Measurements from ENCODE around the gene FPGT. TPM values are rescaled to one million over a fixed set of nuclear protein-coding genes. Genes with fewer than 3 reads are reported as not detected.
"Not testable (repeated sequence)": the region's sequence is repeated elsewhere in the genome, so short reads cannot be mapped to it uniquely, and the experiment has no call there.

Gene FPGT
- 32.9 TPM for total RNA-seq

DNA sequence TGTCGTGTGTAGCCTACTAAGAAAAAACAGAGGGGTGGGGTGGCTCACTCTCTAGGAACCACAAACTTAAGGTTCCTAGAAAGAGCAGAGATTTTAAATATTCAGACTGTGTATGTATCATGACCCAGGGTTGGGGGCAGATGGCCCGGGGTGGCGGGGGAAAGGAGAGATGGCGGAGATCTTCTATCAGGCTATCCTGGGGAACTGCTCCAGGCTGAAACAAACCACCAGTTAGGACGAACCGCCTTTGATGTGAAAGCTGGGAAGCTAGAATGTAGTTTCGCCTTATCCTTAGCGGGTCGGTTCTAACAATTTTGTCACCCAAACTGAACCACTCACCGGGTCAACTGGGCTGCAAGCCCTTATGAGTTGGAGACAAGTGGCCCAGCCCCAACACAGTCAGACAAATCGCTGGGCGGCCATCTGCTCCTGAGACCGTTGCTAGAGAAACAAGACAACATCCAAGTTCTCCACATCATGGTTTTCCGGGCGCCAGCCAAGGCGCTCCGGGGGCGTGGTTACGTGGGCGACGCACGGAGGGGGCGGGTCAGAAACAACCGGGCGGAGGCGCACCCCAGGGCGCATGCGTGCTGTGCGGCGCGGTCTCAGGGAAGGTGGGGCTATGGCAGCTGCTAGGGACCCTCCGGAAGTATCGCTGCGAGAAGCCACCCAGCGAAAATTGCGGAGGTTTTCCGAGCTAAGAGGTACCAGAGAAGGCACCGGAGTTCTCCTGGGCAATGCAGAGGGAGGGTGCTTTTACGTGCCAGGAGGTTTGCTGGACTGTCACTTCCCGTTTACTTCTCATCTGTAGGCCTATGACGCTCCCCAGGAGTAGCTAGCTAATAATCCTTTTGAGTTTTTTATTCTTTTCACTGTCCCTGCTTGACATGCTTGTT lies at the start of gene FPGT, which contains the start of gene LRRIQ3:
Gene FPGT, plus strand, starts transcription at position 586 of the 896 bp plus-strand sequence. Its CDS starts 37 bp downstream, at position 623.
Gene LRRIQ3, minus strand, starts transcription at position 520 of the 896 bp plus-strand sequence. CDS start 14,492 bp downstream, outside the sequence.
- DNase-seq, result peak; percentile 90

DNA sequence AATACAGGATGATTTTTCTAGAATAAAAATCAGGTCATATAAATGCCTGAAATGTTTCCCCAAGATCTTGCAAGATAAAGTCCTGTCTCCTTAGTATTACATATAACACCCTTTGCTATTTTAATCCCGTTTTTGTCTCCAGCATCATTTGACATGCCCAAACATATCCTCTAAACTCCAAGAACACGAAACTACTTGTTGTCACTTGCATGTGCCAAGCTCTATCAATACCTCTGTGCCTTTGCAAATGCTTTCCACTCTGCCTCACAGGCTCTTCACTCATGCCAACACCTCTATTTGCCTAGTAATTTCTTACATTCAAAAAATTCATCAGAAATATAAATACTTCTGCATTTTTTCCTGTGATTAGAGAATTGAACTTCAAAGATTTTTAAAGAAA lies 38.0 kb upstream of the FPGT start:
- DNase-seq, result no peak

DNA sequence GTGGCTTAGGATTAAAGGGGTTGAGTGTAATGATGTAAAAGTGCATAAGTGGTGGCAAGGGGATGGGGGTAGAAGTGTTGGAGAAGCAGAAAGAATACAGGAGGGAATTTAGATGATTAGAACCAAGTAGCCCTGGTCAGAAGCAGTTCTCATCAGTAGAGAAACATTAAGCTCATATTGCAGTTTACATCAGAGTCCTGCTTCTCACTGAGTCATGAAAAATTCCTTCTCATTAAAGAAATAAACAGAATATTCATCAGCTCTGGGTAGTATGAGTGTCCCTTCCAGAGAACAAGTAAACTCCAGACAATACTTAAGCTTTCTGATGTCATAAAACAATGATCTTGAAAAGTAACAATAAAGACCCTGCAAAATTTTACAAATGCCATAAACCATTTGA lies 36.5 kb upstream of the FPGT start:
- DNase-seq, result no peak

DNA sequence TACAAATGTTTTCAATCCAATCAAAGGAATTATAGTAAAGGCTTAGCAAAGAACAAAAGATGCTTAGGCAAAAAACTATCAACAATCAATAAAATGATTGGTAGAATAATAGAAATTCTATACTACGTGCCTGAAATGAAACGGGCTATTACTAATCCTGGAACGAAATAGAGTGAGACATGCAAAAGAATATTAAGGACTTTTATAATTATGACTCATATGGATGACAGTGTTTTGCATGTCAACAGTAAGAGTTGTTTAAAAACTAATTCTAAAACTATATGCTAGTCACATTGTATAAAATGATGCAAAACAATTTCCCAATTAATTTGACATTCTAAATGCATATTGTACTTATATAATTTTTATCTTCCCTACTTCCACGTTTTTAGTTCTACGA lies 35.7 kb upstream of the FPGT start:
- no peak for DNase-seq

DNA sequence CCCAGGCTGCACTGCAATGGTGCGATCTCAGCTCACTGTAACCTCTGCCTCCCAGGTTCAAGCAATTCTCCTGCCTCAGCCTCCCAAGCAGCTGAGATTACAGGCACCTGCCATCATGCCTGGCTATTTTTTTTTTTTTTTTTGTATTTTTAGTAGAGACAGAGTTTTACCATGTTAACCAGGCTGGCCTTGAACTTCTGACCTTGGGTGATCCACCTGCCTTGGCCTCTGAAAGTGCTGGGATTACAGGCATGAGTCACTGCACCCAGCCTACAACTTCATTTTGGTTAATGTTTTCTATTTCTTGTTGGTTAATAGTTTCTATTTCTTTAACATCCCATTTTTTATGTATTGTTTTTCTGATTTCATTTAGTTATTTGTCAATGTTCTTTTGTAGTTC lies 23.6 kb upstream of the FPGT start:
- not testable (repeated sequence) for DNase-seq

DNA sequence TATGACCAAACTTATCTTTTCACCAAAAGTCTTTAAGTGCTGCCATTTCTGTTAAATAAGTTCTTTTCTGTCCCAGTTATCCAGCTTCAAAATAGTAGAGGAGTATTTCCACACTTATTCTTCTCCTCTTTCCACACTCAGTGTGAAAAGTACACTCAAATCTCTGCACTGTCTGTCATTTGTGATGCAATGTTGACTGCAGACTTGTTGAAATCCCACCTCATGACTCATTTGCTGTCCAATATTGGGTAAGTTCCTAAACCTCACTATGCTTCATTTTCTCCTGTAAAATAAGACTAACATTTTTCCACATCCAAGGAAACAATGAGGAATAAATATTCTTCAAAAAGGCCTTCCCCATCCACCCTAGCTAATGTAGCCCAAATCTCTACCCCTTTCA lies 17.6 kb upstream of the FPGT start:
- no peak for DNase-seq

DNA sequence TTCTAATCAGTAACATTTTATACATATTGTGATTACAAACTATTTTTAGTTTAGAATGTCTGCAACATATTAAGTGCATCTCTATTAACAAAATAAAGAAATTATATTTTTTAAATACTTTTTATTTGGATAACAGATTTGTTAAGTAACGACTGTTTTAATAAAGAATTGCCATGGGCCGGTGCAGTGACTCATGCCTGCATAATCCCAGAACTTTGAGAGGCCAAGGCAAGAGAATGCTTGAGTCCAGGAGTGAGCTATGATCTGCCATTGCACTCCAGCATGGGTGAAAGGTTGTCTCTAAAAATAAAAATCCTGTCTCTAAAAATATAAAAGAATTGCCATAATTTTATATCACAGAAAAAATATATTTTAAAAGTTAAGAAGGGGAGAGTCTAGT lies 4.1 kb upstream of the FPGT start:
- no peak for DNase-seq

DNA sequence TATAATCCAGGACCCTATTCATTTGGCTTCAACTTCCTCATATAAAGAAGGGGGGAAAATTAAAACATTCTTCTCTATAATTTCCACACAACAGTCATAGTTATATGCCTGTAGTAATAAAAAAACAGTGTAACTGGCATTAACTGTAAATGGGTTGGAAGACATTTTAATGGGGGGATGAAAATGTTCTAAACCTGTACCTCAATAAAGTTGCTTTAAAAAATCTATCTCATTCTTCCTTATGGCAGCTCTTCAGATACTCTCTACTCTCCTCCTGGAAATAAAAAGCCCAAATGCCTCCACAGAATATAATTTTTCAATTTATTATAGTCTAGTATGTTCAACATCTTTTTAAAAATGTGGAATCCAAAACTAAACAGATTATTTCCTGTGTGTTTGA lies 2.7 kb upstream of the FPGT start:
- no peak for DNase-seq

DNA sequence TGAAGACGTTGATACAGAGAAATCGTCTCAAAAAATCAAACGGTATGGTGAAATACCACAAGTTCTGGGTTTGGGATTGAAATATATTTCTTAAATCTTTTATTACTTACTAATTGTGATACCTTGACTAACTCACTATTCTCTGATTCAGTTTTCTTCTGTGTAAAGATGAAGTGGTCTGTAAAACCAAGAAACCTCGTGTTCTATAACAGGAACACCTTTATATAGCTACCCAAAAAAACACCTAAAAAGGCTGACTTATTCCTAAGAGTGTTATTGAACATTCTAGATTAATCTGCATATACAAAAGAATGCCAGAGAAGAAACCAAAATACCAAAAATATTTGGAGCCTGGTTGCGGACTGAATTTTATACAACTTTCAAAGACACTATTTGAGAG lies 787 bp upstream of the FPGT start:
- no peak for DNase-seq

DNA sequence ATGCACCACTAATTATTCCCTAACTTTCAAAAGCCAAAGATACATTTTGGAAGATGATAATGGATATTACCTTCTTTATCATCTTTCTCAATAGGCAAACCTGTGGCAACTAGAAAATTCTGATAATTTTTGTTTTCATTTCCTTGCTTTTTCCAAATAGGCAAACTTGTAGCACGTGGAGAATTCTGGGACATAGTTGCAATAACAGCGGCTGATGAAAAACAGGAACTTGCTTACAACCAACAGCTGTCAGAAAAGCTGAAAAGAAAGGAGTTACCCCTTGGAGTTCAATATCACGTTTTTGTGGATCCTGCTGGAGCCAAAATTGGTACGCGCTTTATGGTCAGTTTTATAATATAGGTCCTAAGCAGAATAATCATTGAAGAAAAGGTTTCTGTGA lies 1.5 kb downstream of the FPGT start:
- DNase-seq, result no peak

DNA sequence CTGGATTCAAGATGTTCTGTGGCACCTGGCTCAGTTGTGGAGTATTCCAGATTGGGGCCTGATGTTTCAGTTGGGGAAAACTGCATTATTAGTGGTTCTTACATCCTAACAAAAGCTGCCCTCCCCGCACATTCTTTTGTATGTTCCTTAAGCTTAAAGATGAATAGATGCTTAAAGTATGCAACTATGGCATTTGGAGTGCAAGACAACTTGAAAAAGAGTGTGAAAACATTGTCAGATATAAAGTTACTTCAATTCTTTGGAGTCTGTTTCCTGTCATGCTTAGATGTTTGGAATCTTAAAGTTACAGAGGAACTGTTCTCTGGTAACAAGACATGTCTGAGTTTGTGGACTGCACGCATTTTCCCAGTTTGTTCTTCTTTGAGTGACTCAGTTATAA lies 7.2 kb downstream of the FPGT start:
- no peak for DNase-seq

DNA sequence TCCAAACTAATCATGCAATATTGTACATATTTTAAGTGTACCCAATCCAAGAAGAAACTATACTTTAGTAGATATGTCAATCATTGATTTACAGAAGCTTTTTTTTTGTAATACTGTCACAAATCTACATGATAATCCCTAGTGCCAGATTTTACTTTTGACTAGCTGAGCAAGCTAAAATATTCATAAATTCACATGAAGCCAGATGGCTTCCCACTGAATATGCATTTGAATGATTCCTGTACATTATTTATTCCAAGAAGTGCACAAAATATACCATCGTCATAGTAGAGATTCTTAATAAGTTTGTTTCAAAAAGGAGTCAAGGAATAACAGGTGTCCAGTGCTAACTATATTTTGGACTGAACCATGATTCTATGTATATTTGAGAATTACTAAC lies 17.2 kb downstream of the FPGT start:
- DNase-seq, result no peak

DNA sequence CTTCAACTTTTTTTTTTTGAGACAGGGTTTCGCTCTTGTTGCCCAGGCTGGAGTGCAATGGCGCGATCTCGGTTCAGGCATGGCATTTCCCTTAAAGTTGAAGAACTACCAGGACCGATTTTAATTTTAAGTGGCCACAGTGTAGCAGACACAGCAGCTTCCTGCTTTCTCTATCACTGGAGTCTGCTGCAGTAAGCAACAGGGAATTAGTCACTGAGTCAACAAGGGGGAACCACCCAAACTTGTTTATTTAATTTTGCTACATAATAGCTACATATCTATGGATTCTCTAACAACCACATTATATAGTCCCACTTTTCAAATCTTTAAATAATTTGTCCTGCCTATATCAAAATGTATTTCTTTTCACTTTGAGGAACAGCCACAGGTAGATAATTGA lies 24.7 kb downstream of the FPGT start:
- no peak for DNase-seq

DNA sequence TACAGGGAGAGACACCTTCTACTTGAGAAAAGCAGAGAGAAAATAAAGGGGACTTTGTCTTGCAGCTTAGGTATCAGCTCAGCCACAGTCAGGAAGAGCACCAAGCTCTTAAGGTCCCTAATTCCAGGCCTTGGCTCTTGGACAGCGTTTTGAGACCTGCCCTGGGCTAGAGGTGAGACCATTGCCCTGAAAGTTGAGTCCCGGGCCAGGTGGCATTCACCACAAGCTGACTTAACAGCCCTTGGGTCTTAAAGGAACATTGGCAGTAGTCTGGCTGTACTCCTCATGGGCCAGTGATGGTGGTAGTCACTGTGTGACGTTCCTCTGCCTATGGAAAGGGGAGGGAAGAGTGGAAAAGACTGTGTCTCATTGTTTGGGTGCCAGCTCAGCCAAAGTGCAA lies 25.4 kb downstream of the FPGT start:
- no peak for DNase-seq

DNA sequence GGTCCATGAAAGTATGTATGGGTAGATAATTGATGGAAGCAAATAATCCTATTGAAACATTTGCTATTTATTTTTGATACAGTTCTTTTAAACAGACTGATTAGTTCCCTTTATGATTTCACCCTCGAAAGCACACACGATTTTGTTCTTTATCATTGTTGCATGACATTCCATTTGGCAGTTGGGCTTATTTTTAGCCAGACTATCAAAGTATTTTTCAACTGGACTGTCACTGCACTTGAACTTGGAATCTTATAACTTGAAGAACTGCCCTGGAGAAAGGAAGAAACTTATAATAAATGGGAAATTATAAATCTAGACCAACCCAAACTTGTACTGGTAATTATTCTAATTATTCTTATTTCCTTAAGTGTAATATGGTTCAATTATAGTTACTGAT lies 37.1 kb downstream of the FPGT start, which contains the start of gene TNNI3K:
Gene TNNI3K, plus strand, starts transcription at position 235 of the 400 bp plus-strand sequence. Its CDS starts 65 bp downstream, at position 300.
- no peak for DNase-seq

DNA sequence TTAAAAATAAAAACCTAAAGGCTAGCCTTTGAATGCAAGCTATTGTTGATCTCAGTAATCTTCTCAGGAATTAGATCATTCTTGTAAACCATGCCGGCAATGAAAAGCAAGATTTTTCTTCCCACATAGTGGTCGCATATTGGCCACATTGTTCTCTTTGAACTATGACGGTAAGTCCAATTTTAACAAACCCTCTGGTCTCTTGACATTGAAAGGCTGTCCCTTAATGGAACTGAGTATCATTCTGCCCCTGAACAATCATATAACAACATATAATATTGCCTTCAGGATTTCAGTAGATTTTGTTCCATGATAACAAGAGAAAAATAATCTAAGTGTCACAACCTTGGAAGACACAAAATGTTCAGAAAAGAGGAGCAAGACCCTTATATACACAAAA lies 38.4 kb downstream of the FPGT start:
- no peak for DNase-seq

DNA sequence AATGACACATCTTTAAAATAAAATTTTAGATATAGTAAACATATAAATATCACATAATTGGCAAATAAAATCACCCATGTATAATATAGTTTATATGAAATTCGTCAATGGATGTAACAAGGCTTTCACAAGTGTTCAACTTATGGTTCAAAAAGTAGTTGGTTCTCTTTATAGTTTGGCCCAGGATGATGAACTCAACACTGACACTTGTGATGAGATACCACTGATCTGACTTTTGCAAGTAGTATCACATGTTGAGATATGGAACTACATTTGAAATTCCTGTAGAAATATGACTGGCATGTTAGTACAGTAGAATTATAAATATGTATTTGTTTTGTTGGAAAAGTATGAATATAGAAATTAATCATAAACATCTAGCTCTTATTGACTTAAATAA lies 39.0 kb downstream of the FPGT start:
- DNase-seq, result no peak

DNA sequence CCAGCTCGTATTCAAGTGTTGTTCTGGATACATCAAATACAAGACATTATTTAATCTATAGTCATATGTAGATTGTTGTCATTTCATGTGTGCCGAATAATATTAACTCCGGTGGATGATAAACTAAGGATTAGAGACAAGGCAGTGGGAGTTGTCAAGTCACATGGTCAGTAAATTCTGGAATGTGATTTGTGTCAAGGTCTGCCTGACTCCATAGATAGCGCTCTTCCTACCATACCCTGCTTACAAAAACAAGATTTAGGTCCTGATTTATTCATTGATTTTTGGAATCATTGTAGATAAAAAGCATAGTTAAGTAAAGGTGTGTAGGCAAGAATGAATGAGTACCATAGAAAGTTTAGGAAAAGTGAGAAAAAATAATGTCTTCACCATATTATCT lies 39.7 kb downstream of the FPGT start:
- no peak for DNase-seq

DNA sequence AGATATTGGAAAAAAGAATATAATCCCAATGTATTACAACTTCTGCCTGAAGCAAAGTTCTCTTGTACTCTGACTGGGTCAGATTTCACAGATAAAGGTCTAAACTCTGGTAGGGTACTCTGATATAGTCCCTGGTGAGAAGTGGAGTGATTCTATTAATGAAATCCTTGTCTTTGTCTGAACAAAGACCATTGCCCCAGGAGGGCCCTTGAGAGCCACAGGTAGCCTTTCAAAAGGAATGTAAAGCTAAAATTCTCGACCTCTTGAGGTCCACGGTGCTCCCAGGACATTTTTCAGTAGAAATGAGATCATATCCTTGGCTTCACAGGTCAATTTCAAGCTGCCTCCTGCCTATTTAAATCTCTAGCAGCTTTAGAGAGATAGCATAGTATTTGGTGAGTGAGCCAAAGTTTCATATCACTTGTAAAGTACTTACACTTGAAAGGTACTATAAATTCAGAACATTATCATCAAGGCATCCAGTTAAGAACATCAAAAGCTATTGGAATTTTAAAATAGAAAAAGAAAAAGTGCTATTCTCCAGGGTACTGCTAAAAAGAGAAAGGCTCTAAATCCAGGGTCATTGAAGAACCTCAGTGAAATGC lies 47.2 kb downstream of the FPGT start:
- no peak for DNase-seq

DNA sequence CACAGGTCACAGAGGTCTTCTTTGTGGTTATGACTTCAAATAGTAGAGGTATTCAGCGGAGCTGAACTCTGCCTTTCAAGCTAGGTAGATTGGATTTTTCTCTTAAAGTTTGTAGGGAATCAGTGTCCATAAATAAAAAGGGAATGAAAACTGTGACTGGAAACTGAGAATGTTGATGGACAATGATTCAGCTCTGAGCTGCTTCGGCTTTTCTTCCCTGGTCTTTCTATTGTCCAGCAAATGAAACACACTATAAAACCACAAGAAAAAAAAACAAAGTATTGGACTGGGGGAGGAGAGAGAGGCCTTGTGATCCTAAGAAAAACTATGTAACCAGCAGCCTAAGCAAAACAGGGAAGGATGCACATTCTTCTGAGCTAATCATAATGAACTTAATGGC lies 48.3 kb downstream of the FPGT start:
- no peak for DNase-seq

DNA sequence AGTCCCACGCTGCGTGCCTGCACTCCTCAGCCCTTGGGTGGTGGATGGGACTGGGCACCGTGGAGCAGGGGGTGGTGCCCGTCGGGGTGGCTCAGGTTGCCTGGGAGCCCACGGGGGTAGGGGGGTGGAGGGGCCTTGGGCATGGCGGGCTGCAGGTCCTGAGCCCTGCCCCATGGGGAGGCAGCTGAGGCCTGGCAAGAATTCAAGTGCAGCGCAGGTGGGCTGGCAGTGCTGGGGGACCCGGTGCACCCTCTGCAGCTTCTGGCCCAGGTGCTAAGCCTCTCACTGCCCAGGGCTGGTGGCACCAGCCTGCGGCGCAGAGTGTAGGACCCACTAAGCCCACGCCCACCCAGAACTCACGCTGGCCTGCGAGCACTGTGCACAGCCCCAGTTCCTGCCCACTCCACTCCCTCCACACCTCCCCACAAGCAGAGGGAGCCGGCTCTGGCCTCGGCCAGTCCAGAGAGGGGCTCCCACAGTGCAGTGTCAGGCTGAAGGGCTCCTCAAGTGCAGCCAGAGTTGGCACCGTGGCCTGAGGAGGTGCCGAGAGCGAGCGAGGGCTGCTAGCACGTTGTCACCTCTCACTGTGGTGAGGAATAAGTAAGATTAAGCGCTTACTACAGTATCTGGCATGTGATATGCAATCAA lies 50.0 kb downstream of the FPGT start:
- DNase-seq, result no peak

DNA sequence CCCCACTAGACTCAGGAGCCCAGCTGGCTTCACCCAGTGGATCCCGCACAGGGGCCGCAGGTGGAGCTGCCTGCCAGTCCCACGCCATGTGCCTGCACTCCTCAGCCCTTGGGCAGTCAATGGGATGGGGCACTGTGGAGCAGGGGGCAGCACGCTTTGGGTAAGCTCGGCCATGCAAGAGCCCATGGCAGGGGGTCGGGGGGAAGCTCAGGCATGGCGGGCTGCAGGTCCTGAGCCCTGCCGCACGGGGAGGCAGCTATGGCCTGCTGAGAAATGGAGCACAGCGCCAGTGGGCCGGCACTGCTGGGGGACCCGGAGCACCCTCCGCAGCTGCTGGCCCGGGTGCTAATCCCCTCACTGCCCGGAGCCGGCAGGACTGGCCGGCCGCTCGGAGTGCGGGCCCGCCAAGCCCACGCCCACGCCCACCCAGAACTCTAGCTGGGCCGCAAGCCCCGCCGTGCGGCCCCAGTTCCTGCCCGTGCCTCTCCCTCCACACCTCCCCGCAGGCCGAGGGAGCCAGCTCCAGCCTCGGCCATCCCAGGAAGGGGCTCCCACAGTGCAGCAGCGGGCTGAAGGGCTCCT lies 55.3 kb downstream of the FPGT start:
- not testable (repeated sequence) for DNase-seq

Data from occipital lobe (tissue), 2 donors.